ENCODE results near the gene CACFD1. TPM values are rescaled to one million over a fixed set of nuclear protein-coding genes. Genes with fewer than 3 reads are reported as not detected.
A peak's percentile ranks its signal among the peaks of the same experiment; 100 is the strongest.

The CACFD1 gene
- total and polyA plus RNA-seq, 2 of the 4 experiments (the other 2 are of a cell fraction) = 2.0 to 6.6 TPM

- BruUV-seq (replicated peaks) = no TSS peak
- DNase-seq = no peak
- POLR2A ChIA-PET (ENCODE audit: unreplicated experiment) = no interaction called here
These were observed 35.8 kb downstream of the CACFD1 start for GRCh38 chr9:133495327-133496293.

More at GRCh38 chr9:133495327-133496293, 35.8 kb downstream of the CACFD1 start:
- CTCF ChIA-PET = no interaction called here
- Histone ChIP-seq H2AK5ac (ENCODE audit: low read depth, low read length) (no peak overlapping the region), H3K56ac (ENCODE audit: extremely low read depth, insufficient read depth, low read length) (no peak overlapping the region), H3K9ac (ENCODE audit: low read depth, low read length) (no peak overlapping the region), H3K4me1 (ENCODE audit: control insufficient read depth, insufficient read depth, low read length) (peaks cover 2% of the 10 kb centered on the region; the same call in 1 of the 2 replicates), H4K91ac (ENCODE audit: insufficient read depth, low read depth, low read length) (no peak overlapping the region), H3K4me3 (ENCODE audit: insufficient read depth, low read depth, low read length) (no peak overlapping the region), H4K5ac (ENCODE audit: low read depth, low read length) (no peak overlapping the region), H2AK9ac (replicated peaks; ENCODE audit: low read depth, low read length, poor library complexity) (peak overlapping the region; percentile 11), H4K8ac (ENCODE audit: low read depth in 2 of 2, low read length in 2 of 2) (no peak overlapping the region), H2AFZ (replicated peaks; ENCODE audit: low read length, poor library complexity) (no peak overlapping the region), H3K4ac (ENCODE audit: low read depth, low read length) (no peak overlapping the region), H3K27ac (ENCODE audit: insufficient read depth, low read length) (no peak overlapping the region), H3K27me3 (ENCODE audit: control insufficient read depth, insufficient read depth, low read length) (peaks cover 63% of the 10 kb centered on the region), H2BK15ac (ENCODE audit: low read depth, low read length) (no peak overlapping the region), H4K20me1 (ENCODE audit: insufficient read depth, low read length) (no peaks in the 10 kb centered on the region), H3K14ac (replicated peaks; ENCODE audit: low read depth, low read length) (no peak overlapping the region), H2BK20ac (ENCODE audit: low read depth, low read length) (no peak overlapping the region), H3K9me3 (ENCODE audit: control insufficient read depth, insufficient read depth, low read length) (no peaks in the 10 kb centered on the region; the same call in 1 of the 2 replicates), H3K23ac (ENCODE audit: low read depth, low read length) (no peak overlapping the region), H3K4me2 (ENCODE audit: low read depth, low read length) (no peak overlapping the region), H2BK5ac (ENCODE audit: low read depth, low read length, poor library complexity, severe bottlenecking) (no peak overlapping the region), H2BK120ac (ENCODE audit: low read depth, low read length) (no peak overlapping the region), H3K36me3 (ENCODE audit: control insufficient read depth, insufficient read depth, low read length) (no peaks in the 10 kb centered on the region), H3K18ac (ENCODE audit: low read depth, low read length) (no peak overlapping the region), H3K9me1 (ENCODE audit: insufficient read depth, low read length) (peaks cover 5% of the 10 kb centered on the region; the same call in 1 of the 2 replicates), H3K79me1 (ENCODE audit: low read depth in 1 of 2, low read length in 2 of 2) (no peaks in the 10 kb centered on the region)
- dilution Hi-C loops (cut with HindIII; ENCODE audit: low sequenced_read_pairs, unreplicated experiment) = no loop called here
- in situ Hi-C loops (cut with MboI; ENCODE audit: low sequenced_read_pairs) = loop anchor here (25.0 kb wide), 1 partner anchor 458 kb away; the partner anchor contains the start of gene GTF3C5
- intact Hi-C loops (cut with micrococcal nuclease) = no loop called here
- TF ChIP-seq CTCF (conservative IDR thresholded peaks at IDR 0.05; ENCODE audit: low read depth, low read length) (no peak), MAFK (IDR thresholded peaks at IDR 0.05; ENCODE audit: low read depth, low read length) (no peak), CEBPB (IDR thresholded peaks at IDR 0.05; ENCODE audit: low read depth, low read length) (no peak), ELK1 (IDR thresholded peaks at IDR 0.05; ENCODE audit: borderline replicate concordance, low read depth, low read length) (no peak), USF2 (IDR thresholded peaks at IDR 0.05; ENCODE audit: low read depth, low read length) (no peak), CHD1 (IDR thresholded peaks at IDR 0.05; ENCODE audit: low read depth, low read length) (no peak), MXI1 (IDR thresholded peaks at IDR 0.05; ENCODE audit: borderline replicate concordance, low read depth, low read length) (no peak), NFE2L2 (IDR thresholded peaks at IDR 0.05; ENCODE audit: low read depth, low read length) (no peak)
- no peak for ATAC-seq (ENCODE audit: low read depth)
- WGBS, 2 experiments (ENCODE audit: extremely low coverage in 2 of 2, insufficient read length in 1 of 2) = 94% methylated on average over 15 of the region's 24 CpGs; no CpG with 5 or more reads in 1 of the 2 experiments

Measured in IMR-90 (cell line).